HepG2 (cell line): ENCODE data around the gene CHEK2. TPM values are rescaled to one million over a fixed set of nuclear protein-coding genes. Genes with fewer than 3 reads are reported as not detected.

Experiments used
- CEBPG ChIP-seq: IDR thresholded peaks from 2 replicates; pipeline ENCODE4 v1.6.1; 2016
- GABPB1 ChIP-seq: IDR thresholded peaks from 2 replicates; pipeline ENCODE4 v1.6.1; 2016; ENCODE audit warnings: mild to moderate bottlenecking, missing genetic modification reagents, moderate library complexity, missing compliant biosample characterization
- HHEX ChIP-seq: IDR thresholded peaks from 2 replicates; pipeline ENCODE4 v1.6.1; 2016; ENCODE audit warnings: control low read depth
- JUN ChIP-seq: sonication (generic); formaldehyde crosslinking; IDR thresholded peaks from 2 replicates; pipeline ENCODE4 v1.4.0; 2020; ENCODE audit warnings: mild to moderate bottlenecking, missing genetic modification reagents
- NCOR1 ChIP-seq: fragments of 200-600 bp; sonication (generic); IDR thresholded peaks from 2 replicates; pipeline ENCODE4 v1.7.0; 2017; ENCODE audit warnings: antibody characterized with exemption, low read length, borderline replicate concordance
- SRF ChIP-seq: IDR thresholded peaks from 2 replicates; pipeline ENCODE4 v1.6.1; 2011; ENCODE audit warnings: mild to moderate bottlenecking, low read depth, low read length, moderate library complexity
- ZKSCAN5 ChIP-seq: sonication (generic); formaldehyde crosslinking; IDR thresholded peaks from 2 replicates; pipeline ENCODE4 v1.5.1; 2020; ENCODE audit warnings: mild to moderate bottlenecking, missing genetic modification reagents
- ZNF777 ChIP-seq: sonication (generic); formaldehyde crosslinking; IDR thresholded peaks from 2 replicates; pipeline ENCODE4 v1.4.0; 2020; ENCODE audit warnings: missing genetic modification reagents
- polyA plus RNA-seq, 8 experiments: library from polyadenylated mRNA; depleted of rRNA in 3 of 8; stranded (reverse) in 7 of 8; unstranded in 1 of 8; fragments of >200 nt; fragmentation: Illumina TruSeq in 4 of 8; extraction: Trizol in 4 of 8; gene quantifications; 2 replicates each; pipeline versions ENCODE4 v1.2.1 to v1.2.3, GENCODE V29; 2011 to 2016; ENCODE audit warnings: low read depth in 4 of 8, missing spikeins in 1 of 8, mixed read lengths in 1 of 8; ENCODE audit not compliant: insufficient read depth in 1 of 8
- total RNA-seq, 5 experiments: library from RNA; depleted of rRNA; stranded (reverse); fragments of >200 nt; fragmentation: Illumina TruSeq; extraction: Trizol; gene quantifications; 2 replicates each; pipeline ENCODE4 v1.2.3, GENCODE V29; 2016; ENCODE audit warnings: low read depth in 1 of 5
- TF ChIP-seq, protein P1 (sequence below): sonication (generic); formaldehyde crosslinking; IDR thresholded peaks from 2 replicates; pipeline ENCODE4 v1.8.1; 2022; ENCODE audit warnings: mild to moderate bottlenecking, missing genetic modification reagents
- TF ChIP-seq, protein P2 (sequence below): IDR thresholded peaks from 2 replicates; pipeline ENCODE4 v1.6.1; 2016; ENCODE audit warnings: missing compliant biosample characterization, missing genetic modification reagents, borderline replicate concordance
- TF ChIP-seq, protein P3 (sequence below): sonication (generic); formaldehyde crosslinking; IDR thresholded peaks from 2 replicates; pipeline ENCODE4 v1.5.0; 2020; ENCODE audit warnings: mild to moderate bottlenecking, missing genetic modification reagents, moderate library complexity
- TF ChIP-seq, protein P4 (sequence below): IDR thresholded peaks from 2 replicates; pipeline ENCODE4 v1.6.1; 2016; ENCODE audit warnings: control low read depth
- TF ChIP-seq, protein P5 (sequence below): sonication (generic); formaldehyde crosslinking; IDR thresholded peaks from 2 replicates; pipeline ENCODE4 v1.4.0; 2020; ENCODE audit warnings: mild to moderate bottlenecking, missing genetic modification reagents
- TF ChIP-seq, protein P6 (sequence below), 2 experiments: IDR thresholded peaks; 2 replicates each; pipeline ENCODE4 v1.6.1; 2011 to 2012; ENCODE audit warnings: low read length in 2 of 2, borderline replicate concordance in 1 of 2, low read depth in 1 of 2, mild to moderate bottlenecking in 1 of 2, moderate library complexity in 1 of 2

CHEK2 gene
- total and polyA plus RNA-seq, 2 of the 13 experiments (the other 11 are each of a cell fraction or from before 2014, with no cell fraction given) = 27.0 to 40.5 TPM

DNA sequence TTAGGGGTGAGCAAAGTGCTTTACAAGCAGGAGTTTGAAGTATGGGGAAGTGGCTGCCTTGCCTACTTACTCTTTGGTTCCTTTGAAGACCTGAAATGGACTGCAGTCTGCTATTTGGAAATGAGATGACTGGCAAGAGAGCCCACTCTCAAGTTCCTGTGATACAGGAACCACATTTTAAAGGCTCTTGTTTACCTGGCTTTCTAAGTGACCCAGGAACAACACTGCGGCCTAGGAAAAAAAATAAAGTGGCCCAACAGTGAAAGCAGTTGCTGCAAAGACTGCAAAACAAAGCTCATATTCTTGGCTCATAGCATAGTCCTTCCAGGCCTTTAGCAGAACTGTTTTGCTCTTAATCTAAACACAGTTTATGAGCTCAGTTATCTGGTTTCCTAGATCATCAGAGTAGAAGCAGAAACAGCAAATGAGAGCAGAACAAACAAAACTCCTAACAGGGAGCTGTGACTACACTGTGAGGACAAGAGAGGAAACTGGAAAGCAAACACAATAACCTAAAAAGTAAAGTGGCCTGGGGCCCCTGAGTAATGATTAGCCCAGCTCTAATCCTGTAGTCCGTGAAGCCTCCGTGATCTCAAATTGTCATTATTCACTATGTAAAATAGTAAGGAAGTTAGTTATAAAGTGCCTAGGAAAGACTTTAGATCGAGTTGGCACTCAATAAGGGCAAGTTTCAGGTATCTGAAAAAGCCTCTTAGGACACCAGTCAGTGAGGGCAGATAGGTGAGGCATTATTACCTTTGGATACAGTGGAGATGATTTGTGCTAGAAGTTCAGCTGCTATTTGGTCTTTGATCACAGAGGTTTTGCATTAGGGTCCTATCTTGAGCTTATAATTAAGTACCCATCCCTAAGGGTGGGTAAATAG, 42.4 kb upstream of the CHEK2 start (continued):
- no peak for TF ChIP-seq ZKSCAN5
- TF ChIP-seq, protein P1, sequence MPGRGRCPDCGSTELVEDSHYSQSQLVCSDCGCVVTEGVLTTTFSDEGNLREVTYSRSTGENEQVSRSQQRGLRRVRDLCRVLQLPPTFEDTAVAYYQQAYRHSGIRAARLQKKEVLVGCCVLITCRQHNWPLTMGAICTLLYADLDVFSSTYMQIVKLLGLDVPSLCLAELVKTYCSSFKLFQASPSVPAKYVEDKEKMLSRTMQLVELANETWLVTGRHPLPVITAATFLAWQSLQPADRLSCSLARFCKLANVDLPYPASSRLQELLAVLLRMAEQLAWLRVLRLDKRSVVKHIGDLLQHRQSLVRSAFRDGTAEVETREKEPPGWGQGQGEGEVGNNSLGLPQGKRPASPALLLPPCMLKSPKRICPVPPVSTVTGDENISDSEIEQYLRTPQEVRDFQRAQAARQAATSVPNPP (CRISPR knock-in tag) = no peak
- no peak for TF ChIP-seq JUN (CRISPR knock-in tag)
- TF ChIP-seq HHEX = no peak
- TF ChIP-seq SRF = peak; percentile 93
- TF ChIP-seq GABPB1 (CRISPR knock-in tag) = no peak; the same call in 1 of the 2 replicates
- TF ChIP-seq, protein P2, sequence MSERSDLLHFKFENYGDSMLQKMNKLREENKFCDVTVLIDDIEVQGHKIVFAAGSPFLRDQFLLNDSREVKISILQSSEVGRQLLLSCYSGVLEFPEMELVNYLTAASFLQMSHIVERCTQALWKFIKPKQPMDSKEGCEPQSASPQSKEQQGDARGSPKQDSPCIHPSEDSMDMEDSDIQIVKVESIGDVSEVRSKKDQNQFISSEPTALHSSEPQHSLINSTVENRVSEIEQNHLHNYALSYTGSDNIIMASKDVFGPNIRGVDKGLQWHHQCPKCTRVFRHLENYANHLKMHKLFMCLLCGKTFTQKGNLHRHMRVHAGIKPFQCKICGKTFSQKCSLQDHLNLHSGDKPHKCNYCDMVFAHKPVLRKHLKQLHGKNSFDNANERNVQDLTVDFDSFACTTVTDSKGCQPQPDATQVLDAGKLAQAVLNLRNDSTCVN = no peak
- TF ChIP-seq, protein P3, sequence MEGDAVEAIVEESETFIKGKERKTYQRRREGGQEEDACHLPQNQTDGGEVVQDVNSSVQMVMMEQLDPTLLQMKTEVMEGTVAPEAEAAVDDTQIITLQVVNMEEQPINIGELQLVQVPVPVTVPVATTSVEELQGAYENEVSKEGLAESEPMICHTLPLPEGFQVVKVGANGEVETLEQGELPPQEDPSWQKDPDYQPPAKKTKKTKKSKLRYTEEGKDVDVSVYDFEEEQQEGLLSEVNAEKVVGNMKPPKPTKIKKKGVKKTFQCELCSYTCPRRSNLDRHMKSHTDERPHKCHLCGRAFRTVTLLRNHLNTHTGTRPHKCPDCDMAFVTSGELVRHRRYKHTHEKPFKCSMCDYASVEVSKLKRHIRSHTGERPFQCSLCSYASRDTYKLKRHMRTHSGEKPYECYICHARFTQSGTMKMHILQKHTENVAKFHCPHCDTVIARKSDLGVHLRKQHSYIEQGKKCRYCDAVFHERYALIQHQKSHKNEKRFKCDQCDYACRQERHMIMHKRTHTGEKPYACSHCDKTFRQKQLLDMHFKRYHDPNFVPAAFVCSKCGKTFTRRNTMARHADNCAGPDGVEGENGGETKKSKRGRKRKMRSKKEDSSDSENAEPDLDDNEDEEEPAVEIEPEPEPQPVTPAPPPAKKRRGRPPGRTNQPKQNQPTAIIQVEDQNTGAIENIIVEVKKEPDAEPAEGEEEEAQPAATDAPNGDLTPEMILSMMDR (CRISPR knock-in tag) = no peak
- TF ChIP-seq, protein P4, sequence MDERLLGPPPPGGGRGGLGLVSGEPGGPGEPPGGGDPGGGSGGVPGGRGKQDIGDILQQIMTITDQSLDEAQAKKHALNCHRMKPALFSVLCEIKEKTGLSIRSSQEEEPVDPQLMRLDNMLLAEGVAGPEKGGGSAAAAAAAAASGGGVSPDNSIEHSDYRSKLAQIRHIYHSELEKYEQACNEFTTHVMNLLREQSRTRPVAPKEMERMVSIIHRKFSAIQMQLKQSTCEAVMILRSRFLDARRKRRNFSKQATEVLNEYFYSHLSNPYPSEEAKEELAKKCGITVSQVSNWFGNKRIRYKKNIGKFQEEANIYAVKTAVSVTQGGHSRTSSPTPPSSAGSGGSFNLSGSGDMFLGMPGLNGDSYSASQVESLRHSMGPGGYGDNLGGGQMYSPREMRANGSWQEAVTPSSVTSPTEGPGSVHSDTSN (CRISPR knock-in tag) = no peak
- TF ChIP-seq CEBPG (CRISPR knock-in tag) = peak; percentile 16; the same call in 1 of the 2 replicates
- TF ChIP-seq, protein P5, sequence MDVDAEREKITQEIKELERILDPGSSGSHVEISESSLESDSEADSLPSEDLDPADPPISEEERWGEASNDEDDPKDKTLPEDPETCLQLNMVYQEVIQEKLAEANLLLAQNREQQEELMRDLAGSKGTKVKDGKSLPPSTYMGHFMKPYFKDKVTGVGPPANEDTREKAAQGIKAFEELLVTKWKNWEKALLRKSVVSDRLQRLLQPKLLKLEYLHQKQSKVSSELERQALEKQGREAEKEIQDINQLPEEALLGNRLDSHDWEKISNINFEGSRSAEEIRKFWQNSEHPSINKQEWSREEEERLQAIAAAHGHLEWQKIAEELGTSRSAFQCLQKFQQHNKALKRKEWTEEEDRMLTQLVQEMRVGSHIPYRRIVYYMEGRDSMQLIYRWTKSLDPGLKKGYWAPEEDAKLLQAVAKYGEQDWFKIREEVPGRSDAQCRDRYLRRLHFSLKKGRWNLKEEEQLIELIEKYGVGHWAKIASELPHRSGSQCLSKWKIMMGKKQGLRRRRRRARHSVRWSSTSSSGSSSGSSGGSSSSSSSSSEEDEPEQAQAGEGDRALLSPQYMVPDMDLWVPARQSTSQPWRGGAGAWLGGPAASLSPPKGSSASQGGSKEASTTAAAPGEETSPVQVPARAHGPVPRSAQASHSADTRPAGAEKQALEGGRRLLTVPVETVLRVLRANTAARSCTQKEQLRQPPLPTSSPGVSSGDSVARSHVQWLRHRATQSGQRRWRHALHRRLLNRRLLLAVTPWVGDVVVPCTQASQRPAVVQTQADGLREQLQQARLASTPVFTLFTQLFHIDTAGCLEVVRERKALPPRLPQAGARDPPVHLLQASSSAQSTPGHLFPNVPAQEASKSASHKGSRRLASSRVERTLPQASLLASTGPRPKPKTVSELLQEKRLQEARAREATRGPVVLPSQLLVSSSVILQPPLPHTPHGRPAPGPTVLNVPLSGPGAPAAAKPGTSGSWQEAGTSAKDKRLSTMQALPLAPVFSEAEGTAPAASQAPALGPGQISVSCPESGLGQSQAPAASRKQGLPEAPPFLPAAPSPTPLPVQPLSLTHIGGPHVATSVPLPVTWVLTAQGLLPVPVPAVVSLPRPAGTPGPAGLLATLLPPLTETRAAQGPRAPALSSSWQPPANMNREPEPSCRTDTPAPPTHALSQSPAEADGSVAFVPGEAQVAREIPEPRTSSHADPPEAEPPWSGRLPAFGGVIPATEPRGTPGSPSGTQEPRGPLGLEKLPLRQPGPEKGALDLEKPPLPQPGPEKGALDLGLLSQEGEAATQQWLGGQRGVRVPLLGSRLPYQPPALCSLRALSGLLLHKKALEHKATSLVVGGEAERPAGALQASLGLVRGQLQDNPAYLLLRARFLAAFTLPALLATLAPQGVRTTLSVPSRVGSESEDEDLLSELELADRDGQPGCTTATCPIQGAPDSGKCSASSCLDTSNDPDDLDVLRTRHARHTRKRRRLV (CRISPR knock-in tag) = no peak
- TF ChIP-seq ZNF777 (CRISPR knock-in tag) = no peak
- TF ChIP-seq NCOR1 = peak; percentile 76; the same call in 1 of the 2 replicates
- TF ChIP-seq, protein P6, sequence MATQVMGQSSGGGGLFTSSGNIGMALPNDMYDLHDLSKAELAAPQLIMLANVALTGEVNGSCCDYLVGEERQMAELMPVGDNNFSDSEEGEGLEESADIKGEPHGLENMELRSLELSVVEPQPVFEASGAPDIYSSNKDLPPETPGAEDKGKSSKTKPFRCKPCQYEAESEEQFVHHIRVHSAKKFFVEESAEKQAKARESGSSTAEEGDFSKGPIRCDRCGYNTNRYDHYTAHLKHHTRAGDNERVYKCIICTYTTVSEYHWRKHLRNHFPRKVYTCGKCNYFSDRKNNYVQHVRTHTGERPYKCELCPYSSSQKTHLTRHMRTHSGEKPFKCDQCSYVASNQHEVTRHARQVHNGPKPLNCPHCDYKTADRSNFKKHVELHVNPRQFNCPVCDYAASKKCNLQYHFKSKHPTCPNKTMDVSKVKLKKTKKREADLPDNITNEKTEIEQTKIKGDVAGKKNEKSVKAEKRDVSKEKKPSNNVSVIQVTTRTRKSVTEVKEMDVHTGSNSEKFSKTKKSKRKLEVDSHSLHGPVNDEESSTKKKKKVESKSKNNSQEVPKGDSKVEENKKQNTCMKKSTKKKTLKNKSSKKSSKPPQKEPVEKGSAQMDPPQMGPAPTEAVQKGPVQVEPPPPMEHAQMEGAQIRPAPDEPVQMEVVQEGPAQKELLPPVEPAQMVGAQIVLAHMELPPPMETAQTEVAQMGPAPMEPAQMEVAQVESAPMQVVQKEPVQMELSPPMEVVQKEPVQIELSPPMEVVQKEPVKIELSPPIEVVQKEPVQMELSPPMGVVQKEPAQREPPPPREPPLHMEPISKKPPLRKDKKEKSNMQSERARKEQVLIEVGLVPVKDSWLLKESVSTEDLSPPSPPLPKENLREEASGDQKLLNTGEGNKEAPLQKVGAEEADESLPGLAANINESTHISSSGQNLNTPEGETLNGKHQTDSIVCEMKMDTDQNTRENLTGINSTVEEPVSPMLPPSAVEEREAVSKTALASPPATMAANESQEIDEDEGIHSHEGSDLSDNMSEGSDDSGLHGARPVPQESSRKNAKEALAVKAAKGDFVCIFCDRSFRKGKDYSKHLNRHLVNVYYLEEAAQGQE (IDR thresholded peaks at IDR 0.05; ENCODE audit: borderline replicate concordance in 1 of 2, low read depth in 1 of 2, low read length in 2 of 2) = no peak; a peak in 1 of 4 replicates
